GM12891 (cell line): Measurements from ENCODE around the gene TBRG4.

Source experiments
- POLR2A ChIP-seq: IDR thresholded peaks from 2 replicates; pipeline ENCODE4 v1.6.1; 2011; ENCODE audit warnings: low read depth, low read length, control low read depth
- POLR2AphosphoS5 ChIP-seq: IDR thresholded peaks from 2 replicates; pipeline ENCODE4 v1.6.1; 2011; ENCODE audit warnings: low read depth, low read length, control low read depth
- SPI1 ChIP-seq: IDR thresholded peaks from 2 replicates; pipeline ENCODE4 v1.6.1; 2011; ENCODE audit warnings: low read depth, low read length, control low read depth
- TAF1 ChIP-seq: IDR thresholded peaks from 2 replicates; pipeline ENCODE4 v1.6.1; 2011; ENCODE audit warnings: low read depth, low read length, control low read depth

DNA sequence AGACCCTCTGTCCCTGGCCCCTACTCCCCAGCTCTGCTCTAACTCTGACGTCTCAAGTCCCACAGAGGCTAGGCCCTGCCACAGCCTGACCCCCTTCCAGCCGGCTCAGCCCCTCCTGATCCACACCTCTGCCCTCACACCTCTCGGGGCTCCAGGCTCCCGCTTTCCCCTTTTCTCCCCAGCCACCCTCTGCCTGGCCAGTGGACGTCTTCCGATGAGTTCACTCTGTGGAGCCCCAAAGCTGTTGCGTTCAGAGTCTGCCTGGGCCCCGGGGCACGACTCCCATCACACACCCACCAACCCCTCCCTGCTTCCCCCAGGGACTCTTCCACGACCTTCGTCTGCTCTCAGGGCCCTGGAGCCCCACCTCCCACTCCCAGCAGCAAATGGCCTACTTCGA lies 18.4 kb upstream of the TBRG4 start:
- no peak for TF ChIP-seq POLR2A
- no peak for TF ChIP-seq POLR2AphosphoS5
- no peak for TF ChIP-seq TAF1
- TF ChIP-seq SPI1: no peak
